Heart left ventricle (tissue), 13 donors: ENCODE data around the gene WDR33.

Experiments used
- CTCF ChIP-seq, 12 donors: fragments of 200-600 bp; sonication (generic) in 4 of 12; IDR thresholded peaks; one replicate each; pipeline versions ENCODE4 v1.5.0 to v1.8.0; 2018 to 2022; ENCODE audit warnings: antibody characterized with exemption in 12 of 12, mild to moderate bottlenecking in 5 of 12
- POLR2A ChIP-seq, 2 donors: fragments of 450-650 bp; IDR thresholded peaks; one replicate each; pipeline ENCODE4 v1.6.1; 2017; ENCODE audit warnings: antibody characterized with exemption in 2 of 2, mild to moderate bottlenecking in 2 of 2, moderate library complexity in 2 of 2
- donor health status: ischemic (EF 13 %, LVEDD 7.1; RV severe dilation, severe dysfunction).
- donor health status: DM: no; HTN: yes; CAD: no.
- donor health status: DM: no; HTN: no; CAD: no.
- donor health status: ischemic (EF 25% LVEDD 6.9; RV normal size, moderate dysfunction).
- donor health status: ischemic (EF 25% LVEDD 5.7; RV mildly dilated, moderate dysfunction).
- donor health status: ischemic (EF 35%, LVEDD 5.7; RV mildly dilated, moderate dysfunction).
- donor health status: nonischemic (EF 11% LVEDD 7.7; RV severe dilation, severe dysfunction).
- donor health status: DM: yes; HTN: yes; CAD: no.
- donor health status: PGD.
- donor health status: ischemic (EF 29% LVEDD 5.4; RV normal size, mild dysfunction).
- donor health status: nonischemic (EF 23%, LVEDD 6.1; RV moderate dilation, normal function).

GRCh38 chr2:127860130-127860529, 49.2 kb upstream of the WDR33 start:
- TF ChIP-seq CTCF (IDR thresholded peaks at IDR 0.05): no peak
- TF ChIP-seq POLR2A (IDR thresholded peaks at IDR 0.05): no peak
